GM12872 (cell line): ENCODE results near the gene NHEJ1.

Experiments used
- CTCF ChIP-seq: IDR thresholded peaks from 3 replicates; pipeline ENCODE4 v1.5.1; 2011; ENCODE audit warnings: low read depth, mild to moderate bottlenecking, low read length, moderate library complexity; ENCODE audit not compliant: insufficient read depth

Gene NHEJ1

GRCh38 chr2:219086196-219086595, 74.4 kb downstream of the NHEJ1 start:
- TF ChIP-seq CTCF, result no peak

GRCh38 chr2:219084791-219085190, 75.8 kb downstream of the NHEJ1 start:
- TF ChIP-seq CTCF, result no peak

GRCh38 chr2:219082332-219082958, 78.2 kb downstream of the NHEJ1 start:
- no peak for TF ChIP-seq CTCF

GRCh38 chr2:219081701-219082331, 78.8 kb downstream of the NHEJ1 start:
- TF ChIP-seq CTCF, result no peak

GRCh38 chr2:219081096-219081495, 79.5 kb downstream of the NHEJ1 start:
- no peak for TF ChIP-seq CTCF

- TF ChIP-seq CTCF, result no peak
Observed at GRCh38 chr2:219079417-219079816, 81.2 kb downstream of the NHEJ1 start.

GRCh38 chr2:219078951-219079350, 81.7 kb downstream of the NHEJ1 start:
- no peak for TF ChIP-seq CTCF
